Upper lobe of left lung (tissue), 6 donors: Measurements from ENCODE around the gene FOXL3. TPM values are rescaled to one million over a fixed set of nuclear protein-coding genes. Genes with fewer than 3 reads are reported as not detected.

Experiments
- ATAC-seq, 2 donors: fragments of 200-7000 bp; cut with Tn5 transposase; one replicate each; pipeline ENCODE4 v1.9.1; 2022; ENCODE audit warnings: mild to moderate bottlenecking in 2 of 2, moderate library complexity in 2 of 2; ENCODE audit not compliant: low FRiP score in 2 of 2
- DNase-seq, 2 donors: peaks; one replicate each; pipeline ENCODE4 v3.0.0-alpha.2; 2019 to 2020
- H3K27ac ChIP-seq, 4 donors: fragments of 200-600 bp; sonication (generic); one replicate each; pipeline ENCODE4 v1.5.1; 2016 to 2019
- H3K27me3 ChIP-seq, 4 donors: fragments of 200-600 bp; sonication (generic); one replicate each; pipeline ENCODE4 v1.5.1; 2017 to 2019
- H3K36me3 ChIP-seq, 4 donors: fragments of 200-600 bp; sonication (generic); one replicate each; pipeline ENCODE4 v1.5.1; 2016 to 2019
- H3K4me1 ChIP-seq, 4 donors: fragments of 200-600 bp; sonication (generic); one replicate each; pipeline ENCODE4 v1.5.1; 2018 to 2019
- H3K4me3 ChIP-seq, 4 donors: fragments of 200-600 bp; sonication (generic); one replicate each; pipeline ENCODE4 v1.5.1; 2017 to 2019; ENCODE audit warnings: mild to moderate bottlenecking in 2 of 4, moderate library complexity in 1 of 4
- H3K9me3 ChIP-seq, 4 donors: fragments of 200-600 bp; sonication (generic); one replicate each; pipeline ENCODE4 v1.5.1; 2018 to 2019
- EP300 ChIP-seq, 4 donors: sonication (generic); formaldehyde crosslinking; IDR thresholded peaks; one replicate each; pipeline ENCODE4 v1.5.1; 2017; ENCODE audit warnings: antibody characterized with exemption in 4 of 4, control low read depth in 2 of 4
- POLR2A ChIP-seq, 4 donors: fragments of 450-650 bp; IDR thresholded peaks; one replicate each; pipeline ENCODE4 v1.5.1; 2016 to 2017; ENCODE audit warnings: antibody characterized with exemption in 4 of 4, mild to moderate bottlenecking in 2 of 4
- POLR2AphosphoS5 ChIP-seq, 2 donors: sonication (generic); formaldehyde crosslinking; IDR thresholded peaks; one replicate each; pipeline ENCODE4 v1.5.1; 2017; ENCODE audit warnings: antibody characterized with exemption in 2 of 2
- WGBS, 2 donors: methylation state at CpG; one replicate each; pipeline ENCODE4 v1.1.5; 2017 to 2018; 5-methylcytosine and 5-hydroxymethylcytosine counted together
- total RNA-seq, 6 donors: library from RNA; depleted of rRNA in 4 of 6; stranded (reverse); fragments of >200 nt in 4 of 6; gene quantifications; one replicate each; pipeline versions ENCODE4 v1.1.0 to v1.2.1, GENCODE V29; 2016 to 2021
- TF ChIP-seq, protein P1 (sequence below), 6 experiments: fragments of 450-650 bp in 4 of 6; fragments of 200-600 bp in 2 of 6; sonication (generic) in 2 of 6; IDR thresholded peaks; one replicate each; pipeline ENCODE4 v1.5.1; 2016 to 2019; ENCODE audit warnings: antibody characterized with exemption in 6 of 6
- donor health status: DM: no; HTN: no; CAD: no; lungs with moderate emphysema.
- donor health status: DM: no; HTN: yes; CAD: no; lungs with severe emphysema.

The FOXL3 gene
- total RNA-seq, 6 donors from 2014 or later = not detected

DNA sequence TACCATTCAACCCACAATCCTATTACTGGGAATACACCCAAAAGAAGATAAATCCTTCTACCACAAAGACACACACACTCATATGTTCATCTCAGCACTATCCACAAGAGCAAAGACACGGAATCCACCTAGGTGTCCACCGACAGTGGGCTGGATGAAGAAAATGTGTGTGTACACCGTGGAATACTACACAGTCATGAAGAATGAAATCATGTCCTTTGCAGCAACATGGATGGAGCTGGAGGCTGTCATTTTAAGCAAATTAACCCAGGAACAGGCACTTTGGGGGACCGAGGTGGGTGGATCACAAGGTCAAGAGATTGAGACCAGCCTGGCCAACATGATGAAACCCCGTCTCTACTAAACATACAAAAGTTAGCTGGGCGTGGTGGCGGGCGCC lies 8.3 kb upstream of the FOXL3 start:
- H3K4me1 ChIP-seq = no peaks in the 10 kb centered on the region
- H3K36me3 ChIP-seq = no peaks in the 10 kb centered on the region
- no peak for ATAC-seq
- WGBS, 2 donors = 89 to 94% methylated on average over 8 of the region's 8 CpGs
- no peak for TF ChIP-seq POLR2AphosphoS5 (IDR thresholded peaks at IDR 0.05)
- no peak for TF ChIP-seq POLR2A (IDR thresholded peaks at IDR 0.05)
- TF ChIP-seq, protein P1, sequence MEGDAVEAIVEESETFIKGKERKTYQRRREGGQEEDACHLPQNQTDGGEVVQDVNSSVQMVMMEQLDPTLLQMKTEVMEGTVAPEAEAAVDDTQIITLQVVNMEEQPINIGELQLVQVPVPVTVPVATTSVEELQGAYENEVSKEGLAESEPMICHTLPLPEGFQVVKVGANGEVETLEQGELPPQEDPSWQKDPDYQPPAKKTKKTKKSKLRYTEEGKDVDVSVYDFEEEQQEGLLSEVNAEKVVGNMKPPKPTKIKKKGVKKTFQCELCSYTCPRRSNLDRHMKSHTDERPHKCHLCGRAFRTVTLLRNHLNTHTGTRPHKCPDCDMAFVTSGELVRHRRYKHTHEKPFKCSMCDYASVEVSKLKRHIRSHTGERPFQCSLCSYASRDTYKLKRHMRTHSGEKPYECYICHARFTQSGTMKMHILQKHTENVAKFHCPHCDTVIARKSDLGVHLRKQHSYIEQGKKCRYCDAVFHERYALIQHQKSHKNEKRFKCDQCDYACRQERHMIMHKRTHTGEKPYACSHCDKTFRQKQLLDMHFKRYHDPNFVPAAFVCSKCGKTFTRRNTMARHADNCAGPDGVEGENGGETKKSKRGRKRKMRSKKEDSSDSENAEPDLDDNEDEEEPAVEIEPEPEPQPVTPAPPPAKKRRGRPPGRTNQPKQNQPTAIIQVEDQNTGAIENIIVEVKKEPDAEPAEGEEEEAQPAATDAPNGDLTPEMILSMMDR (IDR thresholded peaks at IDR 0.05) = no peak
- no peak for TF ChIP-seq EP300 (IDR thresholded peaks at IDR 0.05)
- H3K9me3 ChIP-seq = peaks cover 0 to 3% (median 0%) of the 10 kb centered on the region in 4 donors
- DNase-seq = no peak
- H3K4me3 ChIP-seq = no peak overlapping the region
- H3K27ac ChIP-seq = no peak overlapping the region
- H3K27me3 ChIP-seq = no peaks in the 10 kb centered on the region

DNA sequence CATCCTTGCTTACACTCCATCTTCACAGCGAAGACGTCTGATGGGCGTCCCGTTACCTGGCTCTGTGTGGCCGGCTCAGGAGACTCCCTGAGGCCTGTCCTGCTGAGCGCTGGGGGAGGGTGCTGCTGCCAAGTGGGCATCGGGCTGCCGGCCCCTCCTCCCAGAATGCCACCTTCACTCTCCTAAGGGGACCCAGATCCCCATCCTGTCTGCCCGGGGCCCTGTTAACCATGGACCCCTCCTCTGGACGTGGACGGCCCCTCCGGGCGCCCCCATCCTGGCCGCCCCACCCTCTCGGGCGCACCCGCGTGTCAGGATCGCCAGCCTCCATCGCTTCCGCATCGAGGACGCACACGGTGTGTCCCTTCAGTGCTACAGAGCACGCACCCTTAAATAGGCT lies 7.3 kb upstream of the FOXL3 start:
- Histone ChIP-seq H3K27ac (no peak overlapping the region), H3K4me1 (no peaks in the 10 kb centered on the region), H3K27me3 (no peaks in the 10 kb centered on the region), H3K36me3 (no peaks in the 10 kb centered on the region), H3K9me3 (no peaks in the 10 kb centered on the region), H3K4me3 (no peak overlapping the region)
- TF ChIP-seq POLR2A (IDR thresholded peaks at IDR 0.05) (no peak), POLR2AphosphoS5 (IDR thresholded peaks at IDR 0.05) (no peak), EP300 (IDR thresholded peaks at IDR 0.05) (no peak)
- TF ChIP-seq, protein P1 (IDR thresholded peaks at IDR 0.05) = no peak
- 94 to 98% methylated on average over 22 to 25 of the region's 25 CpGs for WGBS, 2 donors
- DNase-seq (no peak), ATAC-seq (no peak)

DNA sequence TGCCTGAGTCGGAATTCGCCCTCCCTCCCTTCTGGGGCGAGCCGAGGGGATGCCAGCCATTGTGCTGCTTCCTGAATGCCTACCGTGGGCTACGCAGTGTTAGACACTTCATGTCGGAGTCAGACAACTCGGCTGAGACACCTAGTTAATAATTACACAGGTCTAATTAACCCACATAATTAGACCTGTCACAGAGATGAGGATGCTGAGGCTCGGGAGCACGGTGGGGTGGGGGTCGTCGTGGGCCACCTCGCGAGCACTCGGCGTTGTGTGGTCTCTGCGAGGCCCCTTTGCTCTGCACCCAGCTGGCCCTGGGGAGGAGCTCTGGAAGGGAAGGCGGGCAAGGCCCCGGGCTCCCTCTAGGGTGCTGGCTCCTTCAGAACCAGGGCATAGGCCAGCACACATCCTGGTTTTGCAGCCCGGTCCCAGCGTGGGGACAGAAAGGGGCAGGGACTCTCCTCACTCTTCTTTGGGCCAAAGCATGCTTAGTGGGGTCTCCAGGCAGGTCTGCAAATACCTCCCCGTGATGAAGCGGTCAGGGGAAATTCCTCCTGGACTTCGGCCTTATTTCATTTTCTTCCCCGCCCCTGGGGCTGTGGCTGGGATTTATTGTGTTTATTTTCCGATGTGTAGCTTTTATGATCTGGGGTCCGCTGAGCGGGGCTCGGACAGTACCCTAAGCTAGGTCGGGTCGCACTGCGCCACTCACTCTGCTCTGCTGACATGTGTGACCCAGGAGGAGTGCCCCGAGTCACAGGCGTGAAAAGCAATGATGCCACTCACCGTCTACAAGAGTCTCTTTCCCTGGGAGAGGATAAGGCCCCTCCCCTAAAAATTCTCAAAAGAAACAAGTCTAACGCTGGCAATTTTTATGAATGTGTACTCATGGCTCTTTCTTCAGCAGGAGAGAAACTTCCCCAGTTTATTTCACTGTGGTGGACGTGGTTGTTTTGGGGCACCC lies 4.9 kb upstream of the FOXL3 start:
- H3K27ac ChIP-seq = no peak overlapping the region
- peaks cover 0 to 12% (median 8%) of the 10 kb centered on the region in 4 donors for H3K27me3 ChIP-seq
- ATAC-seq (peak in 1 of 2 donors; percentile 41), DNase-seq (no peak)
- no peaks in the 10 kb centered on the region for H3K36me3 ChIP-seq
- WGBS, 2 donors = 71 to 72% methylated on average over 29 to 37 of the region's 37 CpGs
- TF ChIP-seq EP300 (IDR thresholded peaks at IDR 0.05) (no peak), POLR2A (IDR thresholded peaks at IDR 0.05) (no peak)
- TF ChIP-seq, protein P1 (IDR thresholded peaks at IDR 0.05) = no peak
- H3K9me3 ChIP-seq = no peaks in the 10 kb centered on the region
- H3K4me1 ChIP-seq = peaks cover 0 to 6% (median 5%) of the 10 kb centered on the region in 4 donors
- H3K4me3 ChIP-seq = no peak overlapping the region

DNA sequence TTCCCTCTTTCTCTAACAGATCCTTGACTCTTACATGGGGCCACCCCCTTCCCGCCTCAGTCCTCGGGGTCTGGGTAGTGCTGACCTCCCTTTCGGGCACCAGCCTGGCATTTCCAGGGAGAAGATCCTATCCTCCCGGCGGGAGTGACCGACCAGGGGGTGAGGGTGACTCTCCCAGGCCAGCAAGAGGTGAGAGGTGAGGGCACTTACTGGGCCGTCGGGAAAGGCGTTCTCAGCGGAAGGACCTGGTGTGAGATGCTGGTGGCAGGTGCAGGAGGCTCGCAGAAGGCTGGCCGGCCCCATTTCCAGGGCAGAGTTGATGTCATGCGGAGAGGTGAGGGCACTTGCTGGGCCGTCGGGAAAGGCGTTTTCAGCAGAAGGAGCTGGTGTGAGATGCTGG lies 4.2 kb upstream of the FOXL3 start:
- H3K4me3 ChIP-seq = no peak overlapping the region
- no peaks in the 10 kb centered on the region for H3K9me3 ChIP-seq
- H3K4me1 ChIP-seq = peaks cover 0 to 12% (median 11%) of the 10 kb centered on the region in 4 donors
- TF ChIP-seq, protein P1 (IDR thresholded peaks at IDR 0.05) = no peak
- no peak for TF ChIP-seq POLR2A (IDR thresholded peaks at IDR 0.05)
- no peak for TF ChIP-seq POLR2AphosphoS5 (IDR thresholded peaks at IDR 0.05)
- TF ChIP-seq EP300 (IDR thresholded peaks at IDR 0.05) = no peak
- no peak overlapping the region for H3K27ac ChIP-seq
- DNase-seq = no peak
- 81 to 85% methylated on average over 15 to 16 of the region's 16 CpGs for WGBS, 2 donors
- H3K36me3 ChIP-seq = no peaks in the 10 kb centered on the region
- peaks cover 0 to 19% (median 15%) of the 10 kb centered on the region in 4 donors for H3K27me3 ChIP-seq
- no peak for ATAC-seq
